DND-41 (cell line): Measurements from ENCODE around the gene TOP3B.

Experiments
- ATAC-seq: fragments of 200-7000 bp; cut with Tn5 transposase; 3 replicates; pipeline ENCODE4 v1.9.1; 2021; ENCODE audit warnings: low read depth; ENCODE audit not compliant: insufficient read depth
- DNase-seq: peaks from one replicate; pipeline ENCODE4 v3.0.0-alpha.2; 2020
- H2AFZ ChIP-seq: 2 replicates; pipeline ENCODE4 v1.6.0; 2012; ENCODE audit warnings: low read depth, low read length
- H3K27ac ChIP-seq: 2 replicates; pipeline ENCODE4 v1.5.1; 2012; ENCODE audit warnings: low read length, inconsistent platforms
- H3K27me3 ChIP-seq: fragments of 200-600 bp; sonication (generic); 2 replicates; pipeline ENCODE4 v1.6.0; 2012; ENCODE audit warnings: low read length, mild to moderate bottlenecking, inconsistent platforms; ENCODE audit not compliant: insufficient read depth, poor library complexity
- H3K36me3 ChIP-seq: 2 replicates; pipeline ENCODE4 v1.5.1; 2012; ENCODE audit warnings: low read length, inconsistent platforms; ENCODE audit not compliant: insufficient read depth
- H3K4me1 ChIP-seq: 2 replicates; pipeline ENCODE4 v1.5.1; 2012; ENCODE audit warnings: mild to moderate bottlenecking, low read length; ENCODE audit not compliant: insufficient read depth
- H3K4me2 ChIP-seq: 2 replicates; pipeline ENCODE4 v1.6.0; 2012; ENCODE audit warnings: mild to moderate bottlenecking, moderate library complexity, low read length, inconsistent platforms; ENCODE audit not compliant: insufficient read depth
- H3K4me3 ChIP-seq, 2 experiments: fragments of 200-600 bp in 1 of 2; shearing (Covaris generic) in 1 of 2; 2 replicates each; pipeline ENCODE4 v1.5.1; 2012 to 2016; ENCODE audit warnings: inconsistent platforms in 2 of 2, low read length in 2 of 2, mild to moderate bottlenecking in 2 of 2, low read depth in 1 of 2, moderate library complexity in 1 of 2
- H3K79me2 ChIP-seq: 2 replicates; pipeline ENCODE4 v1.6.0; 2012; ENCODE audit warnings: low read length, inconsistent platforms; ENCODE audit not compliant: insufficient read depth
- H3K9ac ChIP-seq: 2 replicates; pipeline ENCODE4 v1.6.0; 2012; ENCODE audit warnings: low read depth, mild to moderate bottlenecking, inconsistent platforms, low read length, moderate library complexity
- H3K9me3 ChIP-seq: 2 replicates; pipeline ENCODE4 v1.5.1; 2012; ENCODE audit warnings: low read length, moderate library complexity, mild to moderate bottlenecking, inconsistent platforms; ENCODE audit not compliant: insufficient read depth, severe bottlenecking
- H4K20me1 ChIP-seq: 2 replicates; pipeline ENCODE4 v1.6.0; 2012; ENCODE audit warnings: low read length; ENCODE audit not compliant: insufficient read depth
- CTCF ChIP-seq: IDR thresholded peaks from 2 replicates; pipeline ENCODE4 v1.5.1; 2012; ENCODE audit warnings: borderline replicate concordance, low read length, moderate library complexity, mild to moderate bottlenecking; ENCODE audit not compliant: poor library complexity, severe bottlenecking; ENCODE audit errors: extremely low read depth
- EZH2 ChIP-seq: IDR thresholded peaks from 3 replicates; pipeline ENCODE4 v1.6.1; 2012; ENCODE audit warnings: borderline replicate concordance, low read depth, mild to moderate bottlenecking, moderate library complexity, low read length, inconsistent platforms; ENCODE audit not compliant: severe bottlenecking

TOP3B gene

GRCh38 chr22:21982338-21982965, at the start of gene TOP3B:
TSS of gene TOP3B (minus strand) at chr22:21982787. CDS start at chr22:21975709, 7,078 bp downstream.
- no peak for TF ChIP-seq CTCF
- Histone ChIP-seq H3K79me2 (peaks cover 51% of the 10 kb centered on the region), H3K4me1 (peaks cover 22% of the 10 kb centered on the region), H3K4me3 (peak within 1 kb of the TSS; percentile 93 to 94), H3K4me2 (peak within 1 kb of the TSS; percentile 83), H3K27ac (peak within 1 kb of the TSS; percentile 87), H3K9ac (peak within 1 kb of the TSS; percentile 98), H3K9me3 (no peaks in the 10 kb centered on the region), H4K20me1 (peaks cover 10% of the 10 kb centered on the region; the same call in 1 of the 2 replicates), H3K27me3 (no peaks in the 10 kb centered on the region), H2AFZ (peak within 1 kb of the TSS; percentile 92), H3K36me3 (peaks cover 12% of the 10 kb centered on the region; the same call in 1 of the 2 replicates)
- ATAC-seq (peak; percentile 95), DNase-seq (peak; percentile 87)

- TF ChIP-seq CTCF, result no peak
- TF ChIP-seq EZH2, result no peak
- Histone ChIP-seq H3K79me2 (no peaks in the 10 kb centered on the region), H3K4me3 (no peak overlapping the region), H3K4me1 (no peaks in the 10 kb centered on the region), H3K27ac (no peak overlapping the region), H2AFZ (no peak overlapping the region), H3K9ac (no peak overlapping the region), H3K9me3 (no peaks in the 10 kb centered on the region), H4K20me1 (no peaks in the 10 kb centered on the region), H3K4me2 (no peak overlapping the region), H3K36me3 (no peaks in the 10 kb centered on the region), H3K27me3 (peaks cover 12% of the 10 kb centered on the region)
- no peak for DNase-seq
- ATAC-seq, result no peak
Measured at GRCh38 chr22:22031183-22031945, 48.8 kb upstream of the TOP3B start.

- no peak overlapping the region for H2AFZ ChIP-seq
- H3K36me3 ChIP-seq, result no peaks in the 10 kb centered on the region
- TF ChIP-seq CTCF (peak; percentile 36), EZH2 (no peak)
- H3K4me3 ChIP-seq, result no peak overlapping the region
- H3K79me2 ChIP-seq, result no peaks in the 10 kb centered on the region
- ATAC-seq (no peak), DNase-seq (no peak)
- no peak overlapping the region for H3K27ac ChIP-seq
- no peak overlapping the region for H3K9ac ChIP-seq
- no peaks in the 10 kb centered on the region for H3K4me1 ChIP-seq
- peaks cover 12% of the 10 kb centered on the region for H3K27me3 ChIP-seq
- no peaks in the 10 kb centered on the region for H3K9me3 ChIP-seq
- H3K4me2 ChIP-seq, result no peak overlapping the region
- no peaks in the 10 kb centered on the region for H4K20me1 ChIP-seq
Measured at GRCh38 chr22:22030493-22031182, 48.1 kb upstream of the TOP3B start.
